Measurements from ENCODE around the gene INO80. TPM values are rescaled to one million over a fixed set of nuclear protein-coding genes. Genes with fewer than 3 reads are reported as not detected.

Gene INO80
- total RNA-seq, 3 donors from 2014 or later = 27.2 to 47.7 (median 42.3) TPM

GRCh38 chr15:41125931-41126642, 10.0 kb upstream of the INO80 start:
- no peak for DNase-seq (ENCODE audit: low spot score in 2 of 2)
- intact Hi-C loops (cut with DNase I; ENCODE audit: low total_unique reads) = no loop called here
- H3K4me1 ChIP-seq = no peaks in the 10 kb centered on the region

DNA sequence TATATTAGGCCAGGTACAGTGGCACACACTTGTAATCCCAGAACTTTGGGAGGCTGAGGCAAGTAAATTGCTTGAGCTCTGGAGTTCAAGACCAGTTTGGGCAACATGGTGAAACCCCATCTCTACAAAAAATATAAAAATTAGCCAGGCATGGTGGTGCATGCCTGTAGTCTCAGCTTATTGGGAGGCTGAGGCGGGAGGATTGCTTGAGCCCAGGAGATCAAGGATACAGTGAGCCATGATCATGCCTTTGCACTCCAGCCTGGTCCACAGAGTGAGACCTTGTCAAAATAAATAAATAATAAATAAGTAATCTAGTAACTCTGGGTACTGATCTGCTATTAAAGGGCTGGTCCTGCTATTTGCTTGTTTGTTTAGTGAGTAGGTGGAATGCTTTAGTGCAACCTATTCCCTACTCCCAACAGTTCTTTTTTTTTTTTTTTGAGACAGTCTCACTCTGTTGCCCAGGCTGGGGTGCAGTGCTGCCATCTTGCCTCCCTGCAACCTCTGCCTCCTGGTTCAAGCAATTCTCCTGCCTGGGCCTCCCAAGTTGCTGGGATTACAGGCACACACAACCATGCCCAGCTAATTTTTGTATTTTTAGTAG, 9.1 kb upstream of the INO80 start:
- Histone ChIP-seq H3K27ac (no peak overlapping the region), H3K36me3 (no peaks in the 10 kb centered on the region), H3K4me1 (no peaks in the 10 kb centered on the region), H3K4me3 (no peak overlapping the region), H3K9me3 (peaks cover 0 to 2% of the 10 kb centered on the region in 2 donors), H3K27me3 (no peaks in the 10 kb centered on the region)
- DNase-seq (ENCODE audit: low spot score in 2 of 2) = no peak
- intact Hi-C loops (cut with DNase I; ENCODE audit: low total_unique reads) = no loop called here
- no peak for TF ChIP-seq POLR2AphosphoS5 (IDR thresholded peaks at IDR 0.05)
- no peak for TF ChIP-seq POLR2A (IDR thresholded peaks at IDR 0.05)
- TF ChIP-seq, protein P1, sequence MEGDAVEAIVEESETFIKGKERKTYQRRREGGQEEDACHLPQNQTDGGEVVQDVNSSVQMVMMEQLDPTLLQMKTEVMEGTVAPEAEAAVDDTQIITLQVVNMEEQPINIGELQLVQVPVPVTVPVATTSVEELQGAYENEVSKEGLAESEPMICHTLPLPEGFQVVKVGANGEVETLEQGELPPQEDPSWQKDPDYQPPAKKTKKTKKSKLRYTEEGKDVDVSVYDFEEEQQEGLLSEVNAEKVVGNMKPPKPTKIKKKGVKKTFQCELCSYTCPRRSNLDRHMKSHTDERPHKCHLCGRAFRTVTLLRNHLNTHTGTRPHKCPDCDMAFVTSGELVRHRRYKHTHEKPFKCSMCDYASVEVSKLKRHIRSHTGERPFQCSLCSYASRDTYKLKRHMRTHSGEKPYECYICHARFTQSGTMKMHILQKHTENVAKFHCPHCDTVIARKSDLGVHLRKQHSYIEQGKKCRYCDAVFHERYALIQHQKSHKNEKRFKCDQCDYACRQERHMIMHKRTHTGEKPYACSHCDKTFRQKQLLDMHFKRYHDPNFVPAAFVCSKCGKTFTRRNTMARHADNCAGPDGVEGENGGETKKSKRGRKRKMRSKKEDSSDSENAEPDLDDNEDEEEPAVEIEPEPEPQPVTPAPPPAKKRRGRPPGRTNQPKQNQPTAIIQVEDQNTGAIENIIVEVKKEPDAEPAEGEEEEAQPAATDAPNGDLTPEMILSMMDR (IDR thresholded peaks at IDR 0.05) = no peak

More at GRCh38 chr15:41125931-41126642, 10.0 kb upstream of the INO80 start:
- TF ChIP-seq, protein P1 (IDR thresholded peaks at IDR 0.05) = no peak
- no peak for TF ChIP-seq POLR2A (IDR thresholded peaks at IDR 0.05)
- no peak for TF ChIP-seq POLR2AphosphoS5 (IDR thresholded peaks at IDR 0.05)
- H3K27ac ChIP-seq = no peak overlapping the region
- H3K36me3 ChIP-seq = no peaks in the 10 kb centered on the region
- no peak overlapping the region for H3K4me3 ChIP-seq
- H3K27me3 ChIP-seq = no peaks in the 10 kb centered on the region
- H3K9me3 ChIP-seq = peaks cover 0 to 6% of the 10 kb centered on the region in 2 donors

DNA sequence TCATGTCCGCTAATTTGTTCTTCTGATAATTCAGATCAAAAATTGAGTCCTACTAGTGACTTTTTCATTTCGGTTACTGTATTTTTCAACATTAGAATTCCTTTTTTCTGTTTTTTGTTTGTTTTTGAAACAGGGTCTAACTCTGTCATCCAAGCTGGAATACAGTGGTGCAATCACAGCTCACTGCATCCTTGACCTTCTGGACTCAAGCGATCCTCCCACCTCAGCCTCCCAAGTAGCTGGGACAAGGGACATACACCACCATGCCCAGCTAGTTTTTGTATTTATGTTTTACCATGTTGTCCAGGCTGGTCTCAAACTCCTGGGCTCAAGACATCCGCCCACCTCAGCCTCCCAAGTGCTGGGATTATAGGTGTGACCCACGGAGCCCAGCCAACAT, 8.0 kb upstream of the INO80 start:
- Histone ChIP-seq H3K27ac (no peak overlapping the region), H3K9me3 (no peaks in the 10 kb centered on the region), H3K27me3 (no peaks in the 10 kb centered on the region), H3K4me3 (no peak overlapping the region), H3K4me1 (no peaks in the 10 kb centered on the region), H3K36me3 (no peaks in the 10 kb centered on the region)
- no peak for TF ChIP-seq POLR2A (IDR thresholded peaks at IDR 0.05)
- TF ChIP-seq, protein P1 (IDR thresholded peaks at IDR 0.05) = no peak
- no peak for TF ChIP-seq POLR2AphosphoS5 (IDR thresholded peaks at IDR 0.05)
- DNase-seq (ENCODE audit: low spot score in 2 of 2) = no peak
- intact Hi-C loops (cut with DNase I; ENCODE audit: low total_unique reads) = no loop called here

- TF ChIP-seq, protein P1 (IDR thresholded peaks at IDR 0.05) = no peak
- TF ChIP-seq POLR2A (IDR thresholded peaks at IDR 0.05) (no peak), POLR2AphosphoS5 (IDR thresholded peaks at IDR 0.05) (no peak)
- H3K36me3 ChIP-seq = no peaks in the 10 kb centered on the region
- no peak overlapping the region for H3K4me3 ChIP-seq
- H3K27ac ChIP-seq = no peak overlapping the region
- no peaks in the 10 kb centered on the region for H3K9me3 ChIP-seq
- H3K4me1 ChIP-seq = no peaks in the 10 kb centered on the region
- no peak for DNase-seq (ENCODE audit: low spot score in 2 of 2)
- H3K27me3 ChIP-seq = no peaks in the 10 kb centered on the region
- intact Hi-C loops (cut with DNase I; ENCODE audit: low total_unique reads) = no loop called here
Observed at GRCh38 chr15:41122849-41123248, 6.8 kb upstream of the INO80 start.

DNA sequence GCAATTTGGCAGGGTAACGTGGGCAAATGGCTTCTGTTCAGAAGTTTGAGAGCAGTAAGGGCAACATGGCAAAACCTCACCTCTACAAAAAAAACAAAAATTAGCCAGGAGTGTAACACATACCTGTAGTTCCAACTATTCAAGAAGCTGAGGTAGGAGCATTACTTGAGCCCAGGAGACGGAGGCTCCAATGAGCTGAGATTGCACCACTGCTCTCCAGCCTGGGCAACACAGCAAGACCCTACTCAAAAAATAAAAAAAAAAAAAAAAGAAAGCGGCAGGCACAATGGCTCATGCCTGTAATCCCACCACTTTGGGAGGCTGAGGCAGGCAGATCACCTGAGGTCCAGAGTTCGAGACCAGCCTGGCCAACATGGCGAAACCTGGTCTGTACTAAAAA, 5.9 kb upstream of the INO80 start:
- TF ChIP-seq POLR2A (IDR thresholded peaks at IDR 0.05) = no peak
- Histone ChIP-seq H3K4me1 (no peaks in the 10 kb centered on the region), H3K9me3 (no peaks in the 10 kb centered on the region), H3K4me3 (no peak overlapping the region), H3K27ac (no peak overlapping the region), H3K36me3 (no peaks in the 10 kb centered on the region), H3K27me3 (no peaks in the 10 kb centered on the region)
- DNase-seq (ENCODE audit: low spot score in 2 of 2) = no peak
- intact Hi-C loops (cut with DNase I; ENCODE audit: low total_unique reads) = no loop called here

Data from breast epithelium (tissue), 4 donors.